Sigmoid colon (tissue), 3 donors: ENCODE measurements around the gene NLGN1.

ENCODE experiments used
- CTCF ChIP-seq, 4 experiments: fragments of 450-650 bp in 3 of 4; fragments of 200-600 bp in 1 of 4; IDR thresholded peaks; one replicate each; pipeline ENCODE4 v1.5.1; 2016 to 2019; ENCODE audit warnings: antibody characterized with exemption in 4 of 4, mild to moderate bottlenecking in 3 of 4, moderate library complexity in 2 of 4
- POLR2A ChIP-seq, 2 donors: fragments of 450-650 bp; IDR thresholded peaks; one replicate each; pipeline ENCODE4 v1.6.1; 2016; ENCODE audit warnings: antibody characterized with exemption in 2 of 2, mild to moderate bottlenecking in 2 of 2, moderate library complexity in 2 of 2

DNA sequence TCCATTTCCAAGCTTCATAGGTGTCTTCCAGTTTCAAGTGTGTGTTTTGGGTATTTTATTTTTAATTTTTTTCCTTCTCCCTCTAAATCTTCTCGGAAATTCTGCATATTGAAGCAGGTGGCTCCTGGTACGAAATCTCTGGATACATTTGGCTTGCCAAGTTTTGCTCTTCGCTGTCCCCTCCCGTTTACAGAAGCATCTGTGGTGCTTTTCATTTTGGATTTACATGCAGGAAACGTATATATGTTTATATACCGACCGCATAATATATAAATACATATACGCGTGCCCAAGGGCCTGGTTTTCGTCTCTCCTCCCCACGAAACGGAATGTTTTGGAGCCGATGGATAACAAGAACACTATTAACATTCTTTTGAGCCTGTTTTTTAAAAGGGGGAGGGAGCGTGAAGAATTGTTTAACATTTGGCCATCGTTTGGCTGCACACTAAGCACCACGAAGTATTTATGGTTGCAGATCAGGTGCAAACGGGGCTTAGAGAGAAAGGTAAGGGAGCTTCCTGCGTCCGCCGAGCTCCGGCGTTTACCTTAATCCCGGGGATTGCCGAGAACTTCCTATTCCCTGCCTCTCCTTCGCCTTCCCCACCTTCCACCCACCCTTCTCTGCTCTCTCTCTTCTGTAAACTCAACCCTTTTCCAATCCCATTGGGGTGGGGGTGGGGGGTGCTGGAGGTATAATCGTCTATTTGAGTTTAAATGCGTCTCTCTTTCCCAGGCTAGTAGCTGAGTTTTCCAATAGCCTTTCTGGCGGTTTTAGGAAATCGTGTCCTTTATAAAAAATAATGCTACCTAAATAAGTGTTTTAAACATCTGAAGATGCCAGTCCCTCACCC lies 1.1 kb upstream of the NLGN1 start:
- no peak for TF ChIP-seq CTCF (IDR thresholded peaks at IDR 0.05)
- no peak for TF ChIP-seq POLR2A (IDR thresholded peaks at IDR 0.05)
